Stimulated activated CD8-positive, alpha-beta memory T cell treated with anti-CD3 and anti-CD28 coated beads, Interleukin-15, amount 100 ng/mL, for 48 hours (primary cell): Measurements from ENCODE around the gene PKP4.
"Not testable (repeated sequence)": the region's sequence is repeated elsewhere in the genome, so short reads cannot be mapped to it uniquely, and the experiment has no call there.

Experiments used
- DNase-seq, 2 donors: peaks; one replicate each; pipeline ENCODE4 v3.0.0-alpha.2; 2020; ENCODE audit warnings: low read depth in 2 of 2

Gene PKP4, protein sequence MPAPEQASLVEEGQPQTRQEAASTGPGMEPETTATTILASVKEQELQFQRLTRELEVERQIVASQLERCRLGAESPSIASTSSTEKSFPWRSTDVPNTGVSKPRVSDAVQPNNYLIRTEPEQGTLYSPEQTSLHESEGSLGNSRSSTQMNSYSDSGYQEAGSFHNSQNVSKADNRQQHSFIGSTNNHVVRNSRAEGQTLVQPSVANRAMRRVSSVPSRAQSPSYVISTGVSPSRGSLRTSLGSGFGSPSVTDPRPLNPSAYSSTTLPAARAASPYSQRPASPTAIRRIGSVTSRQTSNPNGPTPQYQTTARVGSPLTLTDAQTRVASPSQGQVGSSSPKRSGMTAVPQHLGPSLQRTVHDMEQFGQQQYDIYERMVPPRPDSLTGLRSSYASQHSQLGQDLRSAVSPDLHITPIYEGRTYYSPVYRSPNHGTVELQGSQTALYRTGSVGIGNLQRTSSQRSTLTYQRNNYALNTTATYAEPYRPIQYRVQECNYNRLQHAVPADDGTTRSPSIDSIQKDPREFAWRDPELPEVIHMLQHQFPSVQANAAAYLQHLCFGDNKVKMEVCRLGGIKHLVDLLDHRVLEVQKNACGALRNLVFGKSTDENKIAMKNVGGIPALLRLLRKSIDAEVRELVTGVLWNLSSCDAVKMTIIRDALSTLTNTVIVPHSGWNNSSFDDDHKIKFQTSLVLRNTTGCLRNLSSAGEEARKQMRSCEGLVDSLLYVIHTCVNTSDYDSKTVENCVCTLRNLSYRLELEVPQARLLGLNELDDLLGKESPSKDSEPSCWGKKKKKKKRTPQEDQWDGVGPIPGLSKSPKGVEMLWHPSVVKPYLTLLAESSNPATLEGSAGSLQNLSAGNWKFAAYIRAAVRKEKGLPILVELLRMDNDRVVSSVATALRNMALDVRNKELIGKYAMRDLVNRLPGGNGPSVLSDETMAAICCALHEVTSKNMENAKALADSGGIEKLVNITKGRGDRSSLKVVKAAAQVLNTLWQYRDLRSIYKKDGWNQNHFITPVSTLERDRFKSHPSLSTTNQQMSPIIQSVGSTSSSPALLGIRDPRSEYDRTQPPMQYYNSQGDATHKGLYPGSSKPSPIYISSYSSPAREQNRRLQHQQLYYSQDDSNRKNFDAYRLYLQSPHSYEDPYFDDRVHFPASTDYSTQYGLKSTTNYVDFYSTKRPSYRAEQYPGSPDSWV

GRCh38 chr2:158456309-158457066 is at the start of gene PKP4, which contains the start of gene CCDC148:
Gene PKP4 (plus strand): TSS chr2:158456952. CDS start chr2:158533185, 76,233 bp downstream.
Gene CCDC148 (minus strand): TSS chr2:158456753. CDS start chr2:158456439, 314 bp downstream.
- DNase-seq: peak; percentile 84 to 86

DNA sequence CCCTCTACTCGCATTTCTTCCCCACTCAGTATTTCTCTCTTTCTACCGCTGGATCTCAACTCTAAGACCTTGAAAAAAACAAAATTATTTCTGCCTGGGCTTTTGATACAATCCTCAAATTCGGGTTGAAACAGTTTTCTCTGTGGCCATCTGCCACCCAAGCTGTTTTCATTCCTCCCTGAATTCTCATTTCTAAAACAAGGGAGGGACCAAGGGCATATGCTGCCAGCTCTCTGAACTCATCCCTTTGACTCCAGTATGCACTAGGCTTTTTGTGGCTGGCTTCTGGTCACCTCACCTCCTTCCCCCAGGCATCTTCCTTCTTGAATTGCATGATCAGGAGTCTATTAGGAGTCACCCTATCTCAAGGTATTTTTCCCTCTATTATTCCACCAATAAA is 49.7 kb upstream of the PKP4 start:
- DNase-seq: no peak

DNA sequence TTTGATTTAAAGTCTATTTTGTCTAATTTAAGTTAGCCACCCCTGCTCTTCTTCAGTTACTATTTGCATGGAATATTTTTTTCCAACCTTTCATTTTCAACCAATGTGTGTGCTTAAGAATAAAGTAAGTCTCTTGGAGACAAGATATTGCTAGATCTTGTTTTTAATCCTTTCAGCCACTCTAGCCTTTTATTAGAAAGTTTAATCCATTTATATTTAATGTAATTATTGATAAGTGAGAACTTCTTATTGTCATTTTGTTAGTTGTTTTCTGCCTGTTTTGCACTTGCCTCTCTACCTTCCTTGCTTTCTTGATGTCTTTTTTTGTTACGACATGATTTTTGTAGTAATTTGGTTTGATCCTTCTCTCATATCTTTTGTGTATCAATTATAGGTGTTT is 46.6 kb upstream of the PKP4 start:
- DNase-seq: no peak

GRCh38 chr2:158411748-158412147 is 45.0 kb upstream of the PKP4 start:
- DNase-seq: no peak

DNA sequence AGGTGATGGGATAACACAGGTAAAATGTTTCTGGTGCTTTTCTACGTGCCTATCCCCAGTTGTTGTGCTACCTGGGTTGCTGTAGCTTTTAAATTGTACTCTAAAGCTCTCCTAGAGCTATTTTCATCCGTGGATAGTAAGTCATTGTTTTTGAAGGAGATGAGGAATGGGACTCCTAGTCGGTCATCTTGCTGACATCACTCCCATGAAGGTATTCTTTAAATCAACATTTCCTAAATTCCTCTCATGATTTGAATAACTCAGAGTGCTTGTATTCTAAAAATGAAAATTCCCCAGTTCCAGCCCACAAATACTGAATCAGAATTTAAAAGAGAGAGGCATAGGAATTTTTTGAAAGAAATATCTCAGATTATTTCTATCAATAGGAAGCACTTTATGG is 44.5 kb upstream of the PKP4 start:
- DNase-seq: no peak

GRCh38 chr2:158413581-158413980 is 43.2 kb upstream of the PKP4 start:
- DNase-seq: no peak

- DNase-seq: no peak
Measured at GRCh38 chr2:158414538-158414937, 42.2 kb upstream of the PKP4 start.

DNA sequence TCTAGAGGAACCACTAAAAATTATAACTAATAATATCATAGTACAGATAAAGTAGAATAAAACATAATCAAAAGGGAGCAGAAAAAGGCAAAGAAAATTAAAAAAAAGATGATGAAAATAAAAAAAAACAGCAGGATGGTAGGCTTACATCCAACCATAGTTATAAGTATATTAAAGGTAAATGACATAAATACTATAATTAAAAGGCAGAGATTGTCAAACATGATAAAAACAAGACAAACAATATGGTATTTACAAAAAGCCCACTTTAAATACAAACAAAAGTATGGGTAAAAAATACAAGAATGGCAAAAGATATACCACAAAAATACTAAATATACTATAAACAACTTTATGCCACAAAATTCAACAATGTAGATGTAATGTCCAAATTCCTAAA is 24.6 kb upstream of the PKP4 start:
- DNase-seq: no peak

DNA sequence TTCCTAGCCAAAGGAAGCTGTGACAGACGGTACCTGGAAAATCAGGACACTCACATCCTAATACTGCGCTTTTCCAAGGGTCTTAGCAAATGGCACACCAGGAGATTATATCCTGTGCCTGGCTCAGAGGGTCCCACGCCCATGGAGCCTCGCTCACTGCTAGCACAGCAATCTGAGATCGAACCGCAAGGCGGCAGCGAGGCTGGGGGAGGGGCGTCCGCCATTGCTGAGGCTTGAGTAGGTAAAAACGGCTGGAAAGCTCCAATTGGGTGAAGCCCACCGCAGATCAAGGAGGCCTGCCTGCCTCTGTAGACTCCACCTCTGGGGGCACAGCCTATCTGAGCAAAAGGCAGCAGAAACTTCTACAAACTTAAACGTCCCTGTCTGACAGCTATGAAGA is 23.0 kb upstream of the PKP4 start:
- DNase-seq: not testable (repeated sequence)

GRCh38 chr2:158439062-158439461 is 17.7 kb upstream of the PKP4 start:
- not testable (repeated sequence) for DNase-seq

DNA sequence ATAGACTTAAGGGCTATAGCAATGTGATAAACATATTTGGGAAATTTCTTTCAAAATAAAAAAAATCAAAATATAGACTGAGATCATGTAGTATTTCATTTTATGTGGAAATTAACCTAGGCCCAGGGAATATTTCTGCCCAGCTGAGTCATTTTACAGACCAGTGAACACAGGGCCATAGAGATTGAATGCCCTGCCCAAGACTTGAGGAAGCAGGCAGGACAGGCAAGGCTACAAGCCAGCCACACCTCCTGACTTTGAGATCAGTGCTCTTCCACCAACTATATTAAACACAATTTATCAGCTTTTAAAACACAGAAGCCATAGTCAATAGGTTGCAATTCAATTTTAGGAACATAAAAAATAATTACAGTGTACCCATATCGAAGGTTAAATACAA is 13.1 kb upstream of the PKP4 start:
- no peak for DNase-seq

DNA sequence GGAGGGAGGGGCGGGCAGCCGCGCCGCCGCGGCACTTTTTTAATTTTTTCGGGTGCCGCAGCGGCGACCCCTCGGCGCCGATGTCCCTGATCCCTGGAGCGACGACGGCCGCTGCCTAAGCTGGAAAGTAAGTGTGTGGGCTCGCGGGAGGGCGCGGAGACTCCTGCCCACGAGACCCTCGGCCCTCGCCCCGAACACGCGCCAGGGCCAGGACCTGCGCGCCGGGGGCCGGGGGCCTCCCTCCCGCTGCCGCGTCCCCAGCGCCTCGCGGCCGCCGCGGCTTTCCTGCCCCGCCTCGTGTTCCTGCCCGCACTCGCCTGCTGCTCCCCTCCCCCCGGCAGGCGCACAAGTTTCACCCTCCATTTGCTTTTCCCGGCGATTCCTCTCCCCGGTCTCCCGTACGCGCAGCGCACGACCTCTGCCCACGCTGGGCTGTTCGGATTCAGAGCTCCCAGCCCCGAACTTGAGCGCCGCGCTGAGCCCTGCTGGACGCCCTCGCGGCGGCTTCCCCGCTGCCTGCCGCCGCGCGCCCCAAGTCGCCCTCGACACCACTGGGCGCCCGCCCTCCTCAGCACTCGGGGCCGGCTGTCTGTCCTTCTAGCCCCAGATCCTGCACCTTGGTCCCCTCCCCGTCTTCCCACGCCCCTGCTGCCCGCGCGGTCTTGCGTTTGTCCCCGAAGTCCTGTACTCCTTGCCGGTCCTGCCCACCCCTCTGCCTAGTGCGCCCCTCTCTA is 507 bp downstream of the PKP4 start:
- peak; percentile 22 to 36 for DNase-seq

GRCh38 chr2:158457826-158458616 is 1.3 kb downstream of the PKP4 start:
- peak; percentile 34 to 36 for DNase-seq

DNA sequence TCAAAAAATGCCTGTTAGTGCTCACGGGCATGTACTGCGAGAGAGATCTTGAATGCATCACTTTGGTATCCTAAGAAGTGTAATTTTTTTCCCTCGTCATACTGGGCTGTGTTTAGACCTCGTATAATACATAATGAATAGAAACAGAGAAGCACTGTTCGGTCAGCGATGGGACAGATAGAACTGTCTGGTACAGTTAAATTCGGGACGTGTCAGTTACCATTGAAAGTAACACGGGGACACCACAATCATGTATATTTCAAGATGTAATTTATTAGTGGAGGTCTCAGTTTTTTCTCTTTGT is 1.8 kb downstream of the PKP4 start:
- DNase-seq: no peak

DNA sequence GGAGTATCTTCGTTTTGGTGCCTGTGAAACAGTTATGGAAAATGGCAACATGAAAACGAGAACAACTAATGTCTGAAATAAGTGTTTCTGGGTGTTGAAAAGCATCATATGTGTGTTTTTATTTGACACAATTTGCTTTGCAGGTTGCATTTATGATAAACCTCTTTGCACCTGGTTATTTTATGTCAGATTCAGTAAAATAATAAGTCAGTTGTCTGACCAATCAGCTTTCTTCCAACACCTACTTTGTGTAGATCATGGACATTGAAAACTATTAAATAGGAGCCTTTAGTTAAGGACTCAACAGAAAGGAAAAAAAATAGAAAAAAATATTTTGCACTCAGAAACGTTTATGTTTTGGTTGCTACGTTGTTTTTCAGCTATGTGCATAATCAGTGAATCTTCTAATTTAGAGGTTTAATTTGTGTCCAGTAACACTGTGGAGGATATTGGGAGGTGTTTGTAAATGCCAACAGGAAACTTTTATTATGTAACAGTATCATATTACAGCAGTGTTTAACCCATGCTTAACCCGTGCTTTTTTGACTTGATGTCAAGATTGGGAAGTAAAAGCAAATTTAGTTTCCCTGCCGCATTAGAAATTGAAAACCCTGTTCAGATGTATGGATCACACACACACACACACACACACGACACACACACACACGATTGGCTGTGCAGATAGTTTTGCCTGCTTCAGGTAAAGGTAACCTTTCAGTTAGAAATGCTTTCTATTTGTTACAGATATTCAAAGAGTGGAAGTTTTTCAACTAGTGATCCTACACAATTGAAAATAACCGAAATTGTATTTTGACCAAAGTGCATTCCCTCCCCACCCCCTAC is 2.6 kb downstream of the PKP4 start:
- DNase-seq: no peak

- DNase-seq: no peak
Measured at GRCh38 chr2:158460632-158461297, 4.0 kb downstream of the PKP4 start.

DNA sequence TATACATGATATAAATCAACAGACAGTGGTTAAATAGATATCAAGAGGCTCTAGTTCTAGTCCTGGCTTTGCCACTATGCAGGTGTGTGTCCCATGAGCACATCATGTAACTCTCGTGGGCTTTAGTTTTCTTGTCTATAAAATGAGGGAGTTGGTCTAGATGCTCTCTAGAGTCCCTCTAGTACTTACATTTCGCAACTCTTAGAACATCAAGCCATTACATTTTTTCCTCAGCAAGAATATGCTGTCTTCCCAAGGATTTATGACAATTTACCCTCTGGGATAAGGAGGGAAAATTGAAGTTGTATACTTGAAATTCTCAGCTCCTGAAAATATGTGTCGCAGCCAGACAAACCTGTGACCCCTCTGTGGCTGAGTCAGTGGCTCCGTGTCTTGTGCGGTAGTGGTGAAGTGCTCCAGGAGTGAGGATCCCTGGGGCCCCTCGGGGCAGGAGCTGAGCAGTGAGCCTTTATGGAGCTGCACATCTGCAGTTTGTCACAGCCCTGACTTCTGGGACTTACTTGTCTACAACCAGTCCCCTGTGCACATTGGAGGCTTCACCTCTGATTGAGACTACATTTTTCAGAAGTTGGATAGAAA is 6.8 kb downstream of the PKP4 start:
- no peak for DNase-seq
